ENCODE data around the gene CORO1A. TPM values are rescaled to one million over a fixed set of nuclear protein-coding genes. Genes with fewer than 3 reads are reported as not detected.

CORO1A gene
- 10 to 100 TPM; 11.0 to 33.5 (median 23.1) TPM for total RNA-seq

- TF ChIP-seq CTCF (IDR thresholded peaks at IDR 0.05) (no peak), POLR2AphosphoS5 (IDR thresholded peaks at IDR 0.05) (peak; percentile 29 to 78), POLR2A (IDR thresholded peaks at IDR 0.05; ENCODE audit: low read depth) (no peak)
- no peaks in the 10 kb centered on the region for H3K9me3 ChIP-seq
- WGBS = 0% methylated on average over 14 of the region's 81 CpGs
- H3K36me3 ChIP-seq = peaks cover 0 to 8% (median 4%) of the 10 kb centered on the region in 4 donors
- peak; percentile 95 for DNase-seq (ENCODE audit: extremely low spot score)
- no peaks in the 10 kb centered on the region for H3K27me3 ChIP-seq
- peak within 1 kb of the TSS; percentile 61 to 74 (median 63) for H3K4me3 ChIP-seq
- peak within 1 kb of the TSS; percentile 71 to 81 (median 79) for H3K27ac ChIP-seq (replicated peaks in 1 of 4)
- H3K4me1 ChIP-seq = peaks cover 11 to 35% (median 26%) of the 10 kb centered on the region in 4 donors
- intact Hi-C loops (cut with DNase I) = no loop called here
Measured at GRCh38 chr16:30183233-30184095, at the start of gene CORO1A. CORO1A (plus strand) TSS chr16:30183602; CDS start chr16:30185210, 1,608 bp downstream.

- H3K27ac ChIP-seq (replicated peaks in 1 of 4) = no peak overlapping the region
- peaks cover 0 to 6% (median 0%) of the 10 kb centered on the region in 4 donors for H3K4me1 ChIP-seq
- H3K36me3 ChIP-seq = no peaks in the 10 kb centered on the region
- intact Hi-C loops (cut with DNase I) = no loop called here
- TF ChIP-seq POLR2A (IDR thresholded peaks at IDR 0.05; ENCODE audit: low read depth) (no peak), EP300 (IDR thresholded peaks at IDR 0.05) (no peak), POLR2AphosphoS5 (IDR thresholded peaks at IDR 0.05) (no peak), CTCF (IDR thresholded peaks at IDR 0.05) (no peak)
- no peaks in the 10 kb centered on the region for H3K9me3 ChIP-seq
- H3K4me3 ChIP-seq = no peak overlapping the region
- no peak for DNase-seq (ENCODE audit: extremely low spot score)
- no peaks in the 10 kb centered on the region for H3K27me3 ChIP-seq
- WGBS = 73% methylated on average over 11 of the region's 11 CpGs
Measured at GRCh38 chr16:30136971-30137605, 46.3 kb upstream of the CORO1A start.

GRCh38 chr16:30137897-30138296 is 45.5 kb upstream of the CORO1A start:
- Histone ChIP-seq H3K4me3 (no peak overlapping the region), H3K9me3 (no peaks in the 10 kb centered on the region), H3K4me1 (no peaks in the 10 kb centered on the region), H3K27me3 (no peaks in the 10 kb centered on the region), H3K27ac (replicated peaks in 1 of 4) (no peak overlapping the region), H3K36me3 (no peaks in the 10 kb centered on the region)
- intact Hi-C loops (cut with DNase I) = no loop called here
- WGBS = 77% methylated on average over 8 of the region's 8 CpGs
- TF ChIP-seq EP300 (IDR thresholded peaks at IDR 0.05) (no peak), POLR2AphosphoS5 (IDR thresholded peaks at IDR 0.05) (no peak), POLR2A (IDR thresholded peaks at IDR 0.05; ENCODE audit: low read depth) (no peak), CTCF (IDR thresholded peaks at IDR 0.05) (no peak)
- no peak for DNase-seq (ENCODE audit: extremely low spot score)

GRCh38 chr16:30139583-30140481 is 43.6 kb upstream of the CORO1A start:
- H3K27me3 ChIP-seq = no peaks in the 10 kb centered on the region
- no peak overlapping the region for H3K27ac ChIP-seq (replicated peaks in 1 of 4)
- WGBS = 75% methylated on average over 13 of the region's 13 CpGs
- no peaks in the 10 kb centered on the region for H3K9me3 ChIP-seq
- intact Hi-C loops (cut with DNase I) = loop anchor here (10.0 kb wide), 1 partner anchor 345 kb away; no protein-coding TSS in a partner anchor
- no peak for DNase-seq (ENCODE audit: extremely low spot score)
- no peaks in the 10 kb centered on the region for H3K4me1 ChIP-seq
- no peaks in the 10 kb centered on the region for H3K36me3 ChIP-seq
- H3K4me3 ChIP-seq = no peak overlapping the region
- no peak for TF ChIP-seq POLR2A (IDR thresholded peaks at IDR 0.05; ENCODE audit: low read depth)
- TF ChIP-seq EP300 (IDR thresholded peaks at IDR 0.05) = no peak
- TF ChIP-seq POLR2AphosphoS5 (IDR thresholded peaks at IDR 0.05) = no peak
- TF ChIP-seq CTCF (IDR thresholded peaks at IDR 0.05) = no peak

Measured in esophagus muscularis mucosa (tissue), 4 donors.